ENCODE measurements around the gene NGF. TPM values are rescaled to one million over a fixed set of nuclear protein-coding genes. Genes with fewer than 3 reads are reported as not detected.
"Not testable (repeated sequence)": the region's sequence is repeated elsewhere in the genome, so short reads cannot be mapped to it uniquely, and the experiment has no call there.

NGF gene
- 2.3 TPM for total RNA-seq

DNA sequence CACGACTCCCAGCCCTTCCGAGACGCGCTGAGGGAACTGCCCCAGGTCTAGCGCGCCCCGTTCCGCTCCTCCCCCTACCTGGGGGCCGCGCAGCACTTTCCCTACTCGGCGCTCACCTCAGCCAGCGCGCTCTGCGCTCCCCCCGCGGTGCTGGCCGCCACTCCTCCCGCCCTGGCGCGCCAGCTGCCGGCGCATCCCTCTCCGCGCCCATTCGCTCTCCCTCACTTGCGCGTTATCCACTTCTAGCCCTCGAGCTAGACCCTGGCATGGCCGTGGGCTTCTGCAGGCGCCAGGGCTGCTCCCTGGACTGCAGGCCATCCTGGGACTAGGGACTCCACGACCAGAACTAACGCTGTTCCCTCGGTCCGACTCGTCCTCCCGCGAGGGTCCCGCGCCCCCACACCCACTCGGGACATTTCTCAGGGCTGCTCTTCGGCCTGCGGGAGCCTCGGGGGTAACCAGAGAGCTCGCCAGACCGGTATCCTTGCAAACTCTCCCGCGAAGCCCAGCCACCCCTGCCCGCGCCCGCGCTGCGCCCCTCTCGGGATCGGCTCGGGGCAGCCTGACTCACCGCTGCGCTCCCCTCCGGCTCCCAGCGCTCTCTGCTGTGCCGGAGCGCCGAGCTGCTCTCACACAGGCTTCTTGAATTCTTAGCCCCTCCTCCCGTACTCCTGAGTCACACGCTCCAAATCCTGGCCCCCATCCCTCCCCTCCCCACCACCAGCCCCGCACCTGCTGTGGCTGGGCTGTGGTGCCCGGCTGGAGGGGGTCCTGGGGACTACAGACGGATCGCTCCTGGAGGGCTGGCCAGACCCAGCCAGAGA lies at the start of gene NGF:
TSS of gene NGF (minus strand) at position 617 of the 824 bp plus-strand sequence. CDS start 51,454 bp downstream, outside the sequence.
- DNase-seq, result peak; percentile 63

GRCh38 chr1:115383455-115383854 lies 45.4 kb upstream of the NGF start:
- not testable (repeated sequence) for DNase-seq

DNA sequence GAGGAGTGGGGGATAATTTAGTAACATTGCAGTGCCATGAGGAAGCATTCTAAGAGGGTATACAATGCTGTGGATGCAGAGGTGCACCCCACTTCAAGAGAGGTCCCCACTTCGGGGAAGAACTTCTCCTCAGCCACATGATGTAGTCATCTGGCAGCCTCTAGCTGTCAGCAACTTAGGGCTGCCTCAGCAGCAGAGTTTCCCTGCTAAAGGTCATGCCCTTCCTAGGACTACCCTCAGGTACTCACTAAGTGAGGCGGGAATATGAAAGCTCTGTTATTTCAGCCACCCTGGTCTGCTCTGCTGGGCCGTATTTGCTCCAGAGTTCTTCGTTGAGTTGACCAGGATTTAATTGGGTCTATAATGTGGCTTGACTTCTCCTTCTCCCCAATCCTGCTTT lies 41.9 kb upstream of the NGF start:
- no peak for DNase-seq

- peak; percentile 14 for DNase-seq
These were observed 39.4 kb upstream of the NGF start for GRCh38 chr1:115377411-115377810.

DNA sequence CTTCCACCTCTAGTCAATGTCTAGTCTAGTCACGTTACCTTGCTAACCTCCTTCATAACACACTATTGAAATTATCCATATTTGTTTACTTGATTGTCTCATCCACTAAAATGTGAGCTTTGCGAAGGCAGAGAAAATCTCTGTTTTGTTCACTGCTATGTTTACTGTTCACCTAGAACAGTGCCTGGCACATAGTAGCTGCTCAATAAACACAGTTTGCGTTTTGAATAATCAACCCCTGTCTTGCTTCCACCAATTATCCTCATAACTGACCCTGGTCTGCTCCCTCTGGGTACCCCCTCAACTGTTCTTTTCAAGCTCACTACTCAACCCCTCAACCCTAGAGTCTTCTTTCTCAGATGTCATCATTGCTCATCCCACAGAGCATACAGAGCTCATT lies 36.5 kb upstream of the NGF start:
- DNase-seq, result no peak

DNA sequence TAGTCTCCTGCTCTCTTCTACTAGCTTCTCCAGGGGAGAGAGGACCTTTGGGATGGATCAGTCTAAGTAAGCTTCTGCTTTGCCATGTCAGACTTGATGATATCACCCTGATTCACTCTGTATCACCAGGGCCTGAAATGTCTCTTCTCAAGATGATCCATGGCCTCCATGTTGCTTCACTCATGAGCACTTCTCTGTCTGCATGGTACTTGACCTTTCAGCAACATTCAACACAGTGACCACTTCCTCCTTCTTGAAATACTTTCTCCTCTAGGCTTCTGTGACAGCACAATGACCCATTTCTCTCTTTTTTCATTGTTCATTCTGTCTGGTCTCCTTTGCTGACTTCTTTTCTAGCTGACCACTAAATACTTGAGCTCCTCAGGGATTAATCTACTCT lies 35.3 kb upstream of the NGF start:
- DNase-seq, result no peak

DNA sequence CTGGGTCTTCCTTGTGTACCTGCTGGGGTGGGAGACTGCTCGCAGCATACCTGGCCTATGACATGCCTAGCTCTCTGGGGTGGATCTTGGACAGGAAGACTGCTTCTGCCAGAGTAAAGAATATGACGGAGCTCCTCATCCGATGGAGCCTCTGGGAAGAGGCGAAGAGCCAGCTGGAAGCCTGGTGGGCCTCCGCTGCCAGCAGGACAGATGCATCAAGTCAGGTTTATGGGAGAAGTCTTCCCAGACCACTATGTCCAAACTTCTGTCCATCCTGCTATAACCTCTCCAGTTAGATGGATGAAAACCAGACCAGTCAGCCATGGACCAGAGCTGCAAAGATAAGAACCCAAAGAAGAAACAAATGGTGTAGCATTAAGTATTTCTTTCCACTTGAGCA lies 27.7 kb upstream of the NGF start:
- DNase-seq, result peak; percentile 53

DNA sequence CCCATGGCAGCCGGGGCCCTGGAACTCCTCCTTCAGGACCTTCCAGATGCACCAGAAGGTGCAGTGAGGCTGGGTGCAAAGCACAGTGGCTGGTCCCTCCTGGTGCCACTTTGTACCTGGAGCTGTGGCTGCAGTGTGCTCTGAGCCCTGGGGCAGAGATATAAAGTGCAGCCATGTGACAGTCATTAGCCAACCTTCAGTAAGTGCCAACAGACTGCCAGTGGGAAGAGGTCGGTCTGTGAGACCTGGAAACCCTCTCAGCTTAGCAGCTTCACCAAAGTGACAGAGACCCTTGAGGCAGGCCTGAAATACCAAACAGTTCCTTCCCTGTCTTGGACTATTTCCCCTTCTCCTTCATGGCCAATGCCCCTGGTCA lies 26.7 kb upstream of the NGF start:
- DNase-seq, result no peak

GRCh38 chr1:115364046-115364779 lies 26.2 kb upstream of the NGF start:
- DNase-seq, result peak; percentile 60

- no peak for DNase-seq
These were observed 25.1 kb upstream of the NGF start for GRCh38 chr1:115363171-115363570.

DNA sequence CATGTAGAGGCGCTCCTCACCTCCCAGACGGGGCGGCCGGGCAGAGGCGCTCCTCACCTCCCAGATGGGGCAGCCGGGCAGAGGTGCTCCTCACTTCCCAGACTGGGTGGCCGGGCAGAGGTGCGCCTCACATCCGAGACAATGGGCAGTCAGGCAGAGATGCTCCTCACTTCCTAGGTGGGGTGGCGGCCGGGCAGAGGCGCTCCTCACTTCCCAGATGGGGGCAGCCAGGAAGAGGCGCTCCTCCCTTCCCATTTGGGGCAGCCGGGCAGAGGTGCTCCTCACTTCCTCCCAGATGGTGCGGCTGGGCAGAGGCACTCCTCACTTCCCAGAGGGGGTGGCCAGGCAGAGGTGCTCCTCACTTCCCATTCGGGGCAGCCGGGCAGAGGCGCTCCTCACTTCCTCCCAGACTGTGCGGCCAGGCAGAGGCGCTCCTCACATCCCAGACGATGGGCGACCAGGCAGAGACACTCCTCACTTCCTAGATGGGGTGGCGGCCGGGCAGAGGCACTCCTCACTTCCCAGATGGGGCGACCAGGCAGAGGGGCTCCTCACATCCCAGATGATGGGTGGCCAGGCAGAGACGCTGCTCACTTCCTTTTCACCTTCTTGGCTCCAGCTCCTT lies 22.6 kb upstream of the NGF start:
- DNase-seq, result not testable (repeated sequence)

DNA sequence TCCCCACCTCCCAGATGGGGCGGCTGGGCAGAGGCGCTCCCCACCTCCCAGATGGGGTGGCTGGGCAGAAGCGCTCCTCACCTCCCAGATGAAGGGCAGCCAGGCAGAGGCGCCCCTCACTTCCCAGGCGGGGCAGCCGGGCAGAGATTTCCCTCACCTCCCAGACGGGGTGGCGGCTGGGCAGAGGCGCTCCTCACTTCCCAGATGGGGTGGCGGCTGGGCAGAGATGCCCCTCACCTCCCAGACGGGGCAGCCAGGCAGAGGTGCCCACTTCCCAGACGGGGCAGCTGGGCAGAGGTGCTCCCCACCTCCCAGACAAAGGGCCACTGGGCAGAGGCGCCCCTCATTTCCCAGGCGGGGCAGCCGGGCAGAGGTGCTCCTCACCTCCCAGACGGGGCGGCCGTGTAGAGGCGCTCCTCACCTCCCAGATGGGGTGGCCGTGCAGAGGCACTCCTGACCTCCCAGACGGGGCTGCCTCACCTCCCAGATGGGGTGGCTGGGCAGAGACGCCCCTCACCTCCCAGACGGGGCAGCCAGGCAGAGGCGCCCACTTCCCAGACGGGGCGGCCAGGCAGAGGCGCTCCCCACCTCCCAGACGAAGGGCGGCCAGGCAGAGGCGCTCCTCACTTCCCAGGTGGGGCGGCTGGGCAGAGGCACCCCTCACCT lies 21.9 kb upstream of the NGF start:
- DNase-seq, result not testable (repeated sequence)

GRCh38 chr1:115356356-115356755 lies 18.3 kb upstream of the NGF start:
- DNase-seq, result no peak

DNA sequence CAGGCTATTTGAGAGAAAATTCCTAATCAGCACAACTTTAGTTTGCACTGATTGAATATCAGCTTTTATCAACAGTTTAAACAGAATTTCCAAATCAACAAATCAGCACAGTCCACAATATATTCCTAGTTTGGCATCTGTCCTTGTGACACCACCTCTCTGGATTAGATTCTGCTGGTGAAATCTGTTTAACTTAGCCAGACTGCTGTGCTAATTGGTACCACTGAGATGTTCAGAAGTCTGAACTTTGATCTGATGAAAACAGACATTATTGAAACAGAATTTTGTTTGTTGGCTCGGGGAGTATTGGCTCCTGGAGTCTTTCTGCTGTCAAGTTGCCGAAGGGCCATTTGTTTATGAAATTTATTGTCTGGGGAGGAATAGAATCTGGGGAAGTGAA lies 17.0 kb upstream of the NGF start:
- peak; percentile 12 for DNase-seq

DNA sequence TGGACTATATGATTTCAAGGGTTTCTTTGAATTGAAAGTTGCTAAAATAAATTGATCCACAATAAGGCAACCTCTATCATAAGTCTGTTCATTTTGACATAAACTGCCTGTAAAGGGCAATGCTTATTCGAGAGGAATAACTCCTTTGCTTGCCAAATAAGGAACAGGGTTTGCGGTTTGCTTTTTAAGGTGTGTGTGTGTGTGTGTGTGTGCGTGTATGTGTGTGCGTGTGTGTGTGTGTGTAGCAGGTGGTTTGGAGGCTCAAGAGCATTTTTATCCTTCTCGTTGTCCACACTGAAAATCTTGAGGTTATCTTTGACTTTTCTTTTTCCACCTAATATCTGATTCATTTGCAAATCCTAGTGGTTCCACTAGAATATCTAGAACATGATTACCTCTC lies 13.1 kb upstream of the NGF start:
- DNase-seq, result no peak

GRCh38 chr1:115348636-115349035 lies 10.6 kb upstream of the NGF start:
- no peak for DNase-seq

GRCh38 chr1:115347282-115347681 lies 9.2 kb upstream of the NGF start:
- no peak for DNase-seq

DNA sequence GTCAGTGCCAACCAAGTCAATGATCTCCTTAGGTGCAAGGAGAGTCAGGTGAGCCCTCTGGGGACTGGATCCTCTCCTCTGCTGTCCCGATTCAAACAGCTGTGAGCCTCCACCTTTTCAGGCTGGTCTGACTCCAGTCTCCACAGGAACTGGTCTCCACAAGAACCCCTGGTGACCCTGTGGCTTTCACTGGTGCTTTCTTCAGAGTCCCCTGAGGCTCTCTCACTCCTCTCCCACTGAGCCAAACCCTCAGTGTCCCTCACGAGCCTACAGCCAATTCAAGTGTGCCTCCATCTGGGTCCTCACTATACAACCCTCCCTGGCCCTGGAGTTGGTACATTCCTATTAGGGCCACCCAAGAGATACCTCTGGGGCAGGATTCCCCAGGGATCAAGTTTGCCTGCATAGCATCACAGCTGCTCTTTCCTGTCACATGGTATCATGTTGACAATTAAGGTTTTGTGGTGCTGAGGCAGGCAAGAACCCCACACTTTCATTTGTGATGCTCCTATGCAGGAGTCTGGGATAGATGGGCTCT lies 5.2 kb upstream of the NGF start:
- no peak for DNase-seq

- DNase-seq, result no peak
These were observed 3.9 kb upstream of the NGF start for GRCh38 chr1:115341948-115342347.

- no peak for DNase-seq
These were observed 2.8 kb upstream of the NGF start for GRCh38 chr1:115340879-115341278.

DNA sequence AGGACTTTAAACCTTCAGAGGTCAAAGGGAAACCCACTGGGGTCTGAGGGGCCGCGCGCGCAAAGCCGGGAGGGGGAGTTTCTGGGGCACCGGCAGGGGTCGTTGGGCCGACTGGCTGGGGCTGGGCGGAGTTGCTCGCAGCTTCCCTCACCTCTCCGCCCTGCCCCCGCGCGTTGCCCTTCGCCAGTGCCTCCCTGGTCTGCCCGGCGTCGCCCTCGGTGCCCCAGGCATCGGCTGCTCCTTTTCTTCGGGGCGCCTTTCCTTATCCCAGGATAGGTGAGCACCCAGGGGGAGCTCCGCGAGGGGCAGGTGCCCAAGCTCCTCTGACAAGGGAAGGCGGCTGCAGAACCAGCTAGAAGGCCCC lies 390 bp upstream of the NGF start:
- DNase-seq, result no peak

GRCh38 chr1:115337276-115337632 lies 795 bp downstream of the NGF start:
- DNase-seq, result no peak

DNA sequence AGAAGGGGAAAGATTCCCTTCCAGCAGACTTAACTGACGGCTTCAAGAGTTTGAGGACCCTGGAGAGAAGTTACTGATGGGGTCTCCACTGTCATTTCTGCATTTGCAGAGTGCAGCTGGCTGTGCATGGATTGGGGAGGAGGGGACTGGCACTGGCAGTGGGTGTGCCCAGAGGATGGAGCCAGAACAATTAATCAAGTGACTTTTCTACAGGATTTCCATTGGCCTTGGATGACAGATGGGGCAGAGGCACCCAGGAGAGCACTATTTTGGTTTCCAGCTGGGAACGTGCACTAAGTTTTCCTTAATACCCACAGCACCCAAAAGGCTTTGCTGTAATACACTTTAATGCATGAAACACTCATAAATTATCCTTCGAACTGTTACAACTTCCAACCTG lies 1.3 kb downstream of the NGF start:
- no peak for DNase-seq

Measured in tongue (tissue), 2 donors.